GM12874 (cell line): Measurements from ENCODE around the gene GPR180.

Experiments
- TF ChIP-seq, protein P1 (sequence below): IDR thresholded peaks from 2 replicates; pipeline ENCODE4 v1.5.1; 2011; ENCODE audit warnings: low read depth, mild to moderate bottlenecking, control low read depth, low read length, moderate library complexity; ENCODE audit not compliant: insufficient read depth

GPR180 gene

DNA sequence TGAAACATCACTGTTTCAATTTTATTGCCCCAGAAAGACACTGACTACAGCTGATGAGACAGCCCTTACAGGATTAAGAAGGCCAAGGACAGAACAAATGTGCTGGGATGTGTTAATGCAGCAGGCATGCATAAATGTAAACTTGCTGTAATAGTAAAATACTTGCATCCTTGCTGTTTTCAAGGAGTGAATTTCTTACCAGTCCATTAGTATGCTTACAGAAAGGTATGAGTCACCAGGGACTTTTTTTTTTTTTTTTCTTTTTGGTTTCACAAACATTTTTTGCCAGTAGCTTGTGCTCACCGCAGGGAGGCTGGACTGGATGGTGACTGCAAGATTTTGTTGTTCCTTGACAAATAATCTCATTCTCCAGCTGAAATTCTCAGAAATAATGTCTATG lies 55.1 kb downstream of the GPR180 start:
- TF ChIP-seq, protein P1, sequence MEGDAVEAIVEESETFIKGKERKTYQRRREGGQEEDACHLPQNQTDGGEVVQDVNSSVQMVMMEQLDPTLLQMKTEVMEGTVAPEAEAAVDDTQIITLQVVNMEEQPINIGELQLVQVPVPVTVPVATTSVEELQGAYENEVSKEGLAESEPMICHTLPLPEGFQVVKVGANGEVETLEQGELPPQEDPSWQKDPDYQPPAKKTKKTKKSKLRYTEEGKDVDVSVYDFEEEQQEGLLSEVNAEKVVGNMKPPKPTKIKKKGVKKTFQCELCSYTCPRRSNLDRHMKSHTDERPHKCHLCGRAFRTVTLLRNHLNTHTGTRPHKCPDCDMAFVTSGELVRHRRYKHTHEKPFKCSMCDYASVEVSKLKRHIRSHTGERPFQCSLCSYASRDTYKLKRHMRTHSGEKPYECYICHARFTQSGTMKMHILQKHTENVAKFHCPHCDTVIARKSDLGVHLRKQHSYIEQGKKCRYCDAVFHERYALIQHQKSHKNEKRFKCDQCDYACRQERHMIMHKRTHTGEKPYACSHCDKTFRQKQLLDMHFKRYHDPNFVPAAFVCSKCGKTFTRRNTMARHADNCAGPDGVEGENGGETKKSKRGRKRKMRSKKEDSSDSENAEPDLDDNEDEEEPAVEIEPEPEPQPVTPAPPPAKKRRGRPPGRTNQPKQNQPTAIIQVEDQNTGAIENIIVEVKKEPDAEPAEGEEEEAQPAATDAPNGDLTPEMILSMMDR = no peak

DNA sequence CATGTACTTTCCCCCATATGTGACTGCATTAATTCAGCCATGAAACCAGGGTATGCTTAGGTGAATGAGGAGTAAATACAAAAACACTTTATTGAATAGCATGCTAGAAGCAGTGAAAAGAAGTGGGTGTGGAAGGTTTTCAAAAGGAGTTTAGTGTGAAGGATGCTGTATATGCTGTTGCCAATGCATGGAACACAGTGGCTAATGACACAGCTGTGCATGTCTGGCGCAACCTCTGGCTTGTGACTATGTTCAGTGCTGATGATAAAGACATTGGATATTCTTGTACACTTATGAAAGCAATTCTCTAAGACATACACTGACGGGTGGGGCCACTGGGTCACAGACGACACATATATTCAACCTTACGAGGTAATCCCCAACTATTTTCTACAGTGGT lies 55.5 kb downstream of the GPR180 start:
- TF ChIP-seq, protein P1 = no peak

DNA sequence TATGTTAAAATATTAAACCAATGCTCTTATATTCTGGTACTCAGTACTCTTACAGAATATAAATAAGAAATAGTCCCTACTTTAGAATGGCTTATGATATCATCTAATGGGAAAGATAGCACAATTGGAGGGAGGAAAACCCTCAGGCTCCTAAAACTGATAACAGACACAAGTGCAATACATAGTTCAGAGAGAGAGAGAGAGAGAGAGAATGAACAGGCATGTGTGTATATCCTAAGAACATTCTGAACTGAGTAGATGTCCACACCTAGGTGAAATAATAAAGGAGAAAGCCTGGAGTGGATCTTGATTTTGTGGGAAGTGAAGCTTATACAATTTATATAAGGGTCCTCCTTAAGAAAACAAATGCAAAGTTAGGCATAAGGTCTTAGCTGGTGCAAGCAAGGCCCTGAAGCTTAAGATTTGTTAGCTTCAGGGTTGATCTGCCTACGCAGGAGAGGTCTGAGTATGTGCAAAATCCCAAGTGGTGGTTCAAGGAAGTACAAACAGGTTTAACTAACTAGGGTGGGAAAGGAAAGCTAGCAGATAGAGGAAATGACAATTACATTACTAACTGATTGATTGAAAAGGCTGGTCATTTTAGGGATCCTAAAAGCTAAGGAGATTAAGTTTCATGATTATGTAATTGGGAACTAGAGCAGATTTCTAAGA lies 57.4 kb downstream of the GPR180 start:
- TF ChIP-seq, protein P1 = no peak

DNA sequence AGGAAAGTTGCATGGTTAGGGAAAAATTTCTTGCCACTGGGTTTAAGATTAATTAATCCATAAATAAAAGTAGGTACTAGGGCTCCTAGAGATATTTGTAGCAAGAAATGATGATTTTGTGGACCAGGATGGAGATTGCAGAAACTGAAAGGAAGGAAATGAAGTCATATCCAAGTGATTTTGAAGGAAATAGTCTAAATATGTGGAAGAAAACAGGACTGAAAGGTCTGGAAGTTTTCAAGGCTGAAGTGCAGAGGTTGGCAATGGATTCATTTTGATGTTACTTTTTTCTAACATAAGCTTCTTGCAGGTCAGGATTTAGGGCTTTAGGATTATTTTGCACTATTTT lies 57.9 kb downstream of the GPR180 start:
- TF ChIP-seq, protein P1 = no peak

DNA sequence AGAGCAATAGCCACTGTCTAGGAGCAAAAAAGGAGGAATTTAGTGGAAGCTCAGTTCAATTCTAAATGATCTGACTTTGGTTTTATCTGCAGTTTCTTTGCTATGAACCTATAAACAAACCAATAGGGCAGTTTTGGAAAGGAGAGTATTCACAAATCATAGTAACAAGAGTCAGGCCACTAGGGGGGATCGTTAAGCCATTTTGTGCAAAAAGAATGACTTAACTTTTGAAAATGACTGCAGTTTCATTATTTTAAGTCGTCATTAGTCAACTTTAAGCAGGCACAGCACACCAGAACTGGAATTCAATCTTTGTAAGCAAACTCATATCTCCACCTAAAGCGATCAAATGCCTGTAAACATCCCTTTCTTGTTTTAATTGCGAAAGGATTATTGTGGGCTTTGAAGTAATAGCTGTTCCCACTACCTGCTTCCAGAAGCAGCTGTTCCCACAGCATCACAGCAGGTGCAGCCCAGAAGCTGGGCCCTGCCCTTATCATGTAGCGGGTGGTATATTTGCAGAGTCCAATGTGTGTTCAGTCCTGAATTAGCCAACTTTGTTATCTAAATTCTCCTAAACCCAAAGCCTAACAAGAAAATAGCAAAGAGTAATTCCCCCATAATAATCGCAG lies 59.2 kb downstream of the GPR180 start:
- TF ChIP-seq, protein P1 = peak; percentile 9; the same call in 1 of the 2 replicates

DNA sequence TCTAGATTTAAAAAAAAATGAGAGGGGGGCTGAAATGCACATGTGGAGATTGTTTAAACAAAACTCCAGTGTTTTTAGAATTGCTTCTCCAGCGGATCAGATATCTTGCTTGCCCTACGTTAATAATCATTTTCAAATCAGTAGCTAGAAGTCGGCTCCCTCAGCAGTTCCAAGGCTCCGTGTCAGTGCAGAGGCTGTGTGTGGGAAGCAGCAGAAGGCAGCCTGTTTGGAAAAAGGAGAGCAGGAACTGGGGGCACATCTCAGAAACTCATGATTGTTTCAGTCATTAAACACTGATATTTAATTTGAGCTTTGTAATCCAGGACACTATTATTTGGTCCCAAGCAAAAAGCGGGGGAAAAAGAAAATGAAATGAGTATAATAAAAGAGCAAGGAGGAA lies 59.7 kb downstream of the GPR180 start:
- TF ChIP-seq, protein P1 = no peak

DNA sequence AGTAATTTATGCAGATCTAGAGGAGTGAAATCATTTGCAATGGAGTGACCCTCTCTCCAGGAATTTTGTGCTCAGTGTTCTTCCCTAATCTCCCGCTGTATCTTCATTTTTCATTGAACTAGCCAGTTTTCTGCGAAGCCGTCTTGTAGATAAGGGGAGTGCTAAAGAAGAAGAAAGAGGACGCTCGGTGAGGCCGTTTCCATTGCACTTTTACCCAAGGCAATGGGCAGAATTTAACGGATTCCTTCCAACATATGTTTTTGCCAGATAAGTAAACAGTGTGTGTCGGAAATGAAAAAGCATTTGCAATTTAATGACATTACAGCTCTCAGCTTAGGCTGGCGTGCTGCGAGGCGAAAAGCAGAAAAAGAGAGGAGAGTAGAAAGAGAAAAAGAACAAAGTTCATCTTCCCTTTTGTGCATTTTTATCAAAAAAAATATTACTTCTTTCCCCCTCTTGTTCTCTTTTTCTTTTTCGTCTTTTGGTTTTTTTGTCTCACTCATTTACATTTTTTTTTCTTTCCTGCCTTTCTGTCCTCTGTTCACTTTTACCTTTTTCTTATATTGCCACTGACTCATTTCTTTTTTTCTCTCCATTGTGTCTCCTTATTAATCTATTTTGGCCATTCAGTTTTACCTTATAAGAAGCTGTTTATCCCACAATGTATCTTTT lies 60.8 kb downstream of the GPR180 start:
- TF ChIP-seq, protein P1 = no peak
